OCI-LY3 (cell line): ENCODE results near the gene BBS2.

ENCODE experiments used
- CTCF ChIP-seq: fragments of 200-600, 300-600 bp; sonication (generic); IDR thresholded peaks from 2 replicates; pipeline ENCODE4 v1.5.1; 2014; ENCODE audit warnings: antibody characterized with exemption, low read length, low read depth
- EZH2phosphoT487 ChIP-seq: fragments of 200-600 bp; shearing (Covaris generic); IDR thresholded peaks from 2 replicates; pipeline ENCODE4 v1.6.1; 2018; ENCODE audit warnings: antibody characterized with exemption, mixed run types, low read depth

DNA sequence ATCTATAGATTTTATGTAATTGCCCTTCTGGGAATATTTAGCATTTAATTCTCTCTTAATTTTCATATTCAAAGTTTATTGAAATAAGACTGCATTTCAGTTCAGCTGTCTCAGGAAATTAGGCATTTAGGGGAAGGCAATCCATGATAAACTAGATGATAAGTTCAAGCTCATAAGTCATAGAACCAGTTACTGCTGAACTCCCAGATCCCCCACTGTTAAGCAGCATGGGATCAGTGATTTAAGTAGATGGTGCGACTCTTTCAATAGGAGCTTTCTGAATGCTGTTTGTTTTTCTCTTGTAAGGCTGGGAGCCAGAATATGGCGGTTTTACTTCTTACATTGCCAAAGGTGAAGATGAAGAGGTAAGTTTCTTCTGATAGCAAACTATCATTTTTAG lies 44.6 kb downstream of the BBS2 start:
- TF ChIP-seq CTCF (no peak), EZH2phosphoT487 (no peak)
